Measurements from ENCODE around the gene CACNA1E.

Gene CACNA1E

GRCh38 chr1:181733486-181733885 lies 250.2 kb downstream of the CACNA1E start:
- H2AFZ ChIP-seq (ENCODE audit: low read length): no peak overlapping the region
- no peaks in the 10 kb centered on the region for H3K79me1 ChIP-seq (ENCODE audit: low read depth, low read length)
- H2BK120ac ChIP-seq (ENCODE audit: low read depth, low read length): no peak overlapping the region
- H3K27ac ChIP-seq (replicated peaks; ENCODE audit: low read length): no peak overlapping the region
- H3K18ac ChIP-seq (ENCODE audit: low read length): peak overlapping the region; percentile 52
- peaks cover 0 to 8% of the 10 kb centered on the region in 2 donors for H3K4me1 ChIP-seq (ENCODE audit: control insufficient read depth in 2 of 2, insufficient read depth in 1 of 2, low read depth in 1 of 2, low read length in 2 of 2)
- H2BK5ac ChIP-seq (ENCODE audit: low read length): no peak overlapping the region
- no peak overlapping the region for H3K4ac ChIP-seq (ENCODE audit: low read length)
- H3K9ac ChIP-seq (ENCODE audit: low read depth, low read length, poor library complexity): peak overlapping the region; percentile 50
- H3K27me3 ChIP-seq (ENCODE audit: control insufficient read depth in 3 of 3, insufficient read depth in 3 of 3, low read depth in 1 of 3, low read length in 3 of 3): no peaks in the 10 kb centered on the region
- DNase-seq (ENCODE audit: low spot score): no peak
- H2BK15ac ChIP-seq (ENCODE audit: low read length): peak overlapping the region; percentile 20
- H3K23ac ChIP-seq (ENCODE audit: low read depth, low read length, poor library complexity): peak overlapping the region; percentile 46
- WGBS, 2 donors (ENCODE audit: extremely low coverage in 2 of 2, insufficient read length in 2 of 2, insufficient replicate concordance in 1 of 2): no CpG with 5 or more reads among the region's 14 CpGs
- peaks cover 0 to 2% of the 10 kb centered on the region in 2 donors for H3K36me3 ChIP-seq (replicated peaks in 1 of 2; ENCODE audit: control insufficient read depth in 2 of 2, insufficient read depth in 2 of 2, low read length in 2 of 2)
- no peak overlapping the region for H2BK12ac ChIP-seq (ENCODE audit: low read length)
- no peak overlapping the region for H4K91ac ChIP-seq (ENCODE audit: low read depth, low read length, poor library complexity)
- no peak overlapping the region for H4K8ac ChIP-seq (ENCODE audit: low read depth, low read length)
- no peaks in the 10 kb centered on the region for H3K9me3 ChIP-seq (replicated peaks in 1 of 2; ENCODE audit: control insufficient read depth in 2 of 2, insufficient read depth in 1 of 2, low read depth in 1 of 2, low read length in 2 of 2)
- H3K4me3 ChIP-seq (ENCODE audit: low read length in 2 of 2): peak overlapping the region in 1 of 2 donors; percentile 18
- H3K14ac ChIP-seq (ENCODE audit: low read length): peak overlapping the region; percentile 67
- H2AK5ac ChIP-seq (ENCODE audit: low read depth, low read length): no peak overlapping the region
- no peak overlapping the region for H3K4me2 ChIP-seq (ENCODE audit: insufficient read depth, low read length, poor library complexity, severe bottlenecking)

GRCh38 chr1:181737056-181737455 lies 253.7 kb downstream of the CACNA1E start:
- Histone ChIP-seq H3K27ac (replicated peaks; ENCODE audit: low read length) (no peak overlapping the region), H3K9me3 (replicated peaks in 1 of 2; ENCODE audit: control insufficient read depth in 2 of 2, insufficient read depth in 1 of 2, low read depth in 1 of 2, low read length in 2 of 2) (no peaks in the 10 kb centered on the region), H3K4me3 (ENCODE audit: low read length in 2 of 2) (peak overlapping the region in 1 of 2 donors; percentile 22), H2AFZ (ENCODE audit: low read length) (no peak overlapping the region), H3K79me1 (ENCODE audit: low read depth, low read length) (no peaks in the 10 kb centered on the region), H2BK120ac (ENCODE audit: low read depth, low read length) (no peak overlapping the region), H2AK5ac (ENCODE audit: low read depth, low read length) (peak overlapping the region; percentile 33), H3K4ac (ENCODE audit: low read length) (no peak overlapping the region), H4K91ac (ENCODE audit: low read depth, low read length, poor library complexity) (no peak overlapping the region), H2BK5ac (ENCODE audit: low read length) (peak overlapping the region; percentile 32), H3K36me3 (replicated peaks in 1 of 2; ENCODE audit: control insufficient read depth in 2 of 2, insufficient read depth in 2 of 2, low read length in 2 of 2) (peaks cover 0 to 2% of the 10 kb centered on the region in 2 donors), H3K14ac (ENCODE audit: low read length) (no peak overlapping the region), H3K4me1 (ENCODE audit: control insufficient read depth in 2 of 2, insufficient read depth in 1 of 2, low read depth in 1 of 2, low read length in 2 of 2) (peaks cover 0 to 9% of the 10 kb centered on the region in 2 donors), H2BK12ac (ENCODE audit: low read length) (no peak overlapping the region), H3K9ac (ENCODE audit: low read depth, low read length, poor library complexity) (peak overlapping the region; percentile 31), H3K27me3 (ENCODE audit: control insufficient read depth in 3 of 3, insufficient read depth in 3 of 3, low read depth in 1 of 3, low read length in 3 of 3) (no peaks in the 10 kb centered on the region), H3K4me2 (ENCODE audit: insufficient read depth, low read length, poor library complexity, severe bottlenecking) (no peak overlapping the region), H2BK15ac (ENCODE audit: low read length) (peak overlapping the region; percentile 30), H3K18ac (ENCODE audit: low read length) (no peak overlapping the region), H3K23ac (ENCODE audit: low read depth, low read length, poor library complexity) (no peak overlapping the region), H4K8ac (ENCODE audit: low read depth, low read length) (no peak overlapping the region)
- no CpG with 5 or more reads among the region's 5 CpGs for WGBS, 2 donors (ENCODE audit: extremely low coverage in 2 of 2, insufficient read length in 2 of 2, insufficient replicate concordance in 1 of 2)
- no peak for DNase-seq (ENCODE audit: low spot score)

- no peak for DNase-seq (ENCODE audit: low spot score)
- no peak overlapping the region for H2BK15ac ChIP-seq (ENCODE audit: low read length)
- H3K23ac ChIP-seq (ENCODE audit: low read depth, low read length, poor library complexity): no peak overlapping the region
- no peaks in the 10 kb centered on the region for H3K79me1 ChIP-seq (ENCODE audit: low read depth, low read length)
- H3K4me2 ChIP-seq (ENCODE audit: insufficient read depth, low read length, poor library complexity, severe bottlenecking): no peak overlapping the region
- H3K27ac ChIP-seq (replicated peaks; ENCODE audit: low read length): no peak overlapping the region
- peaks cover 0 to 9% of the 10 kb centered on the region in 2 donors for H3K4me1 ChIP-seq (ENCODE audit: control insufficient read depth in 2 of 2, insufficient read depth in 1 of 2, low read depth in 1 of 2, low read length in 2 of 2)
- WGBS, 2 donors (ENCODE audit: extremely low coverage in 2 of 2, insufficient read length in 2 of 2, insufficient replicate concordance in 1 of 2): no CpG with 5 or more reads among the region's 9 CpGs
- H3K9ac ChIP-seq (ENCODE audit: low read depth, low read length, poor library complexity): no peak overlapping the region
- H3K4me3 ChIP-seq (ENCODE audit: low read length in 2 of 2): no peak overlapping the region
- peaks cover 0 to 2% of the 10 kb centered on the region in 2 donors for H3K36me3 ChIP-seq (replicated peaks in 1 of 2; ENCODE audit: control insufficient read depth in 2 of 2, insufficient read depth in 2 of 2, low read length in 2 of 2)
- no peaks in the 10 kb centered on the region for H3K9me3 ChIP-seq (replicated peaks in 1 of 2; ENCODE audit: control insufficient read depth in 2 of 2, insufficient read depth in 1 of 2, low read depth in 1 of 2, low read length in 2 of 2)
- H3K27me3 ChIP-seq (ENCODE audit: control insufficient read depth in 3 of 3, insufficient read depth in 3 of 3, low read depth in 1 of 3, low read length in 3 of 3): no peaks in the 10 kb centered on the region
- H3K18ac ChIP-seq (ENCODE audit: low read length): no peak overlapping the region
- H3K14ac ChIP-seq (ENCODE audit: low read length): no peak overlapping the region
- no peak overlapping the region for H2BK12ac ChIP-seq (ENCODE audit: low read length)
- H4K8ac ChIP-seq (ENCODE audit: low read depth, low read length): no peak overlapping the region
- H2AK5ac ChIP-seq (ENCODE audit: low read depth, low read length): no peak overlapping the region
- no peak overlapping the region for H2AFZ ChIP-seq (ENCODE audit: low read length)
- no peak overlapping the region for H2BK5ac ChIP-seq (ENCODE audit: low read length)
- no peak overlapping the region for H3K4ac ChIP-seq (ENCODE audit: low read length)
- no peak overlapping the region for H4K91ac ChIP-seq (ENCODE audit: low read depth, low read length, poor library complexity)
- H2BK120ac ChIP-seq (ENCODE audit: low read depth, low read length): no peak overlapping the region
These were observed 255.9 kb downstream of the CACNA1E start for GRCh38 chr1:181739214-181739613.

GRCh38 chr1:181742426-181742825 lies 259.1 kb downstream of the CACNA1E start:
- Histone ChIP-seq H4K91ac (ENCODE audit: low read depth, low read length, poor library complexity) (no peak overlapping the region), H3K23ac (ENCODE audit: low read depth, low read length, poor library complexity) (no peak overlapping the region), H3K4ac (ENCODE audit: low read length) (no peak overlapping the region), H3K14ac (ENCODE audit: low read length) (no peak overlapping the region), H3K79me1 (ENCODE audit: low read depth, low read length) (no peaks in the 10 kb centered on the region), H2BK120ac (ENCODE audit: low read depth, low read length) (no peak overlapping the region), H3K4me1 (ENCODE audit: control insufficient read depth in 2 of 2, insufficient read depth in 1 of 2, low read depth in 1 of 2, low read length in 2 of 2) (peaks cover 0 to 9% of the 10 kb centered on the region in 2 donors), H4K8ac (ENCODE audit: low read depth, low read length) (no peak overlapping the region), H2AK5ac (ENCODE audit: low read depth, low read length) (no peak overlapping the region), H2BK5ac (ENCODE audit: low read length) (no peak overlapping the region), H3K36me3 (replicated peaks in 1 of 2; ENCODE audit: control insufficient read depth in 2 of 2, insufficient read depth in 2 of 2, low read length in 2 of 2) (no peaks in the 10 kb centered on the region), H2BK12ac (ENCODE audit: low read length) (no peak overlapping the region), H3K4me3 (ENCODE audit: low read length in 2 of 2) (no peak overlapping the region), H2BK15ac (ENCODE audit: low read length) (no peak overlapping the region), H3K18ac (ENCODE audit: low read length) (no peak overlapping the region), H3K9me3 (replicated peaks in 1 of 2; ENCODE audit: control insufficient read depth in 2 of 2, insufficient read depth in 1 of 2, low read depth in 1 of 2, low read length in 2 of 2) (no peaks in the 10 kb centered on the region), H3K4me2 (ENCODE audit: insufficient read depth, low read length, poor library complexity, severe bottlenecking) (no peak overlapping the region), H3K27me3 (ENCODE audit: control insufficient read depth in 3 of 3, insufficient read depth in 3 of 3, low read depth in 1 of 3, low read length in 3 of 3) (no peaks in the 10 kb centered on the region), H2AFZ (ENCODE audit: low read length) (no peak overlapping the region), H3K9ac (ENCODE audit: low read depth, low read length, poor library complexity) (no peak overlapping the region), H3K27ac (replicated peaks; ENCODE audit: low read length) (no peak overlapping the region)
- no peak for DNase-seq (ENCODE audit: low spot score)
- WGBS, 2 donors (ENCODE audit: extremely low coverage in 2 of 2, insufficient read length in 2 of 2, insufficient replicate concordance in 1 of 2): no CpG with 5 or more reads among the region's 4 CpGs

Measured in neuronal stem cell (in vitro differentiated cells).